GM19438 (cell line): ENCODE data around the gene KLF14.
"Not testable (repeated sequence)": the region's sequence is repeated elsewhere in the genome, so short reads cannot be mapped to it uniquely, and the experiment has no call there.

ENCODE experiments used
- ATAC-seq: cut with Tn5 transposase; IDR thresholded peaks from one replicate; pipeline ENCODE4 v1.9.1; 2021; ENCODE audit warnings: low read depth; ENCODE audit not compliant: unreplicated experiment

Gene KLF14

DNA sequence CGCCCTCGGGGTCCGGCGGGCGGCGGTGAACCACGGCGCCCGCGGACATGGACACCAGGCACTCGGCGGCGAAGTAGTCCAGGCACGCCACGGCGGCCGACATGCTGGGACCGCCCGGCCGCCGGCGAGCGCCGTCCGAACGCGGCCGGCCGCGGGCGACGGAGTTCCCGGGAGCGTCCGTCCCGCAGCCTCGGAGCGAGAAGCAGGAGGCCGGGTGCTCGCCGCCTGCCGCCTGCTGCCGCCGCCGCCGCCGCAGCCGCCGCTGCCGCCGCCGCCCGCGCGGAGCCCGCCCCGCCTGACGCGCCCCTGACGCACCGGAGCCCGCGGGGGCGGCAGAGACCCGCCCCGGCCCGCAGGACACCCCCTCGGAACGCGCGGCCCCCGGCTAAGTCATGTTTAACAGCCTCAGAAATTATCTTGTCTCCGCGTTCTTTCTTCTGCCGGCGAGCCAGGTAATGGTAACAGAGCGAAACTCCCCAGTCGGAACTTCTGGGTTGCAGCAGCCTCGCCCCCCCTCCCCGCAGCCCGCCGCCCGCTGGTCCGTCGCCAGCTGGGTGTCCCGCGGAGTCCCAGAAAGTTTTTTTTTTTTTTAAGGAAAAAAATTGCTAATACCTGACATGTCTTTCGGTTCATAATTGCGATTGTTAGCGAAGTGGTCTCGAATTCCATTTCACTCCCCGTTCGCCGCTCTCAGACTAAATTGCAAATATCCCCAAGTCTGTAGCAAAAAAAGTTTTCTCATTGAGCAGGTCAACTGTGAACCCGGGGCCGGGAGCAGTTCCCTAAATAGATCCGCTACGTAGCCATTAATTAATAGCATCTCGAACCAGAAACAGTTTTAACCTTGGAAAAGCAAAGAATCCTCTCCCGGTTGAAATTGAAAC is at the start of gene KLF14:
Gene KLF14 (minus strand): TSS at position 277 of the 884 bp plus-strand sequence. CDS start 174 bp downstream, at position 103.
- no peak for ATAC-seq

- ATAC-seq: no peak
These were observed 47.3 kb upstream of the KLF14 start for GRCh38 chr7:130781346-130781745.

- no peak for ATAC-seq
These were observed 43.4 kb upstream of the KLF14 start for GRCh38 chr7:130777426-130777825.

DNA sequence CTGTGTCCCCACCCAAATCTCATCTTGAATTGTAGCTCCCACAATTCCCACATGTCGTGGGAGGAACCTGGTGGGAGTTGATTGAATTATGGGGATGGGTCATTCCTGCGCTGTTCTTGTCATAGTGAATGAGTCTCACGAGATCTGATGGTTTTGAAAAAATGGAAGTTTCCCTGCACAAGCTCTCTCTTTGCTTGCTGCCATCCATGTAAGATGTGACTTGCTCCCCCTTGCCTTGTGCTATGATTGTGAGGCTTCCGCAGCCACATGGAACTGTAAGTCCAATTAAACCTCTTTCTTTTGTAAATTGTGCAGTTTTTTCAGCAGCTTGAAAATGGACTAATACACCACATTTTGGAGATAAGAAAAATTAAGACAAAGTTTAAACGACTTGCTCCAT is 38.4 kb upstream of the KLF14 start:
- ATAC-seq: not testable (repeated sequence)

GRCh38 chr7:130768854-130769253 is 34.8 kb upstream of the KLF14 start:
- ATAC-seq: no peak

DNA sequence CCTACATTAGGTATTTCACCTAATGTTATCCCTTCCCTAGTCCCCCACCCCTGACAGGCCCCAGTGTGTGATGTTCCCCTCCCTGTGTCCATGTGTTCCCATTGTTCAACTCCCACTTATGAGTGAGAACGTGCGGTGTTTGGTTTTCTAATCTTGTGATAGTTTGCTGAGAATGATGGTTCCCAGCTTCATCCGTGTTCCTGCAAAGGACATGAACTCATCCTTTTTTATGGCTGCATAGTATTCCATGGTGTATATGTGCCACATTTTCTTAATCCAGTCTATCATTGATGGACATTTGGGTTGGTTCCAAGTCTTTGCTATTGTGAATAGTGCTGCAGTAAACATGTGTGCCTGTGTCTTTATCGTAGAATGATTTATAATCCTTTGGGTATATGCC is 30.6 kb upstream of the KLF14 start:
- not testable (repeated sequence) for ATAC-seq

DNA sequence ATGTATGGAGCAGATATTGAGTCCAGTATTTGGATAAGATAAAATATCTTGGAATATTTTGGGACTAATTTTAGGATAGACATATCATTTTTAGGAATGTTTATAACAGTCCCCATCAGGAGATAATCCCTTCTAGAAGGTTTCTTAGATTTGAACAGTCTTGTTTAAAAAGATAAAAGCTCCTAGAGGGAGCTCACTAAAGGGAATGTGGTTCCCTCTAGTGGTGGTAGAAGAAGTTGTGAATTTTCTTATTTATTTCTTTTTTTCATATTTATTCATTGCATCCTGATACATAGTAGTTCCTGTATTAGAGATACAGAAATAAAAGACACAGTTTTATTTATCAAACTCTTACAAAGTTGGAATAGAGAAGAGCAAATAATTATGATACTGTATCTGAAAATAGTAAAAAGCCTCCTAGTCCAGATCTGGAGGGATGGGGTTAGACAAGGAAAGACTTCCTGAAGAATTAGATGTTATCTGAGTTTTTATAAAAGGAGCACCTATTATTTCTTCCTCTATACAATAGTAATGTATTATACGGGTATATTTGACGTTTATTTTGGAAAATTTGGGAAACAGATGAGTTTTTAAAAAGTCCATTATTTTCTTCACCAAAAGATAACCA is 24.5 kb upstream of the KLF14 start:
- ATAC-seq: no peak

DNA sequence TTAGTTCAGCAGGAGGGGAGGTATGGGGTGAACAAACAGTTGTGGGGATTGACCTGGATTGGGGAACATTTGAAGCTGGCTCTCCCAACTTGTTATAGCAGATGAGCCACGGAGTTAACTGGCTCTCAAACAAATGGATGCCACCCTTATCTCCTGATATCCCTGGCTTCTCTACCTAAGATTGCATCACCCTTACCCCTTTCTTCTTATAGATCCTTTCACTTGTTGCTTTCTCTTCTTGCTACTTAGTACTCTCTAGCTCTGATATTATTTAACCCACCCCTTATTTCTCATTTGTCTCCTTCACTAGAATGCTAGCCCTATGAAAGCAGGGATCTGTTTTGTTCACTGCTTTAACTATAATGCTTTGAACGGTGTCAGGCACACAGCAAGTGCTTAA is 22.3 kb upstream of the KLF14 start:
- no peak for ATAC-seq

DNA sequence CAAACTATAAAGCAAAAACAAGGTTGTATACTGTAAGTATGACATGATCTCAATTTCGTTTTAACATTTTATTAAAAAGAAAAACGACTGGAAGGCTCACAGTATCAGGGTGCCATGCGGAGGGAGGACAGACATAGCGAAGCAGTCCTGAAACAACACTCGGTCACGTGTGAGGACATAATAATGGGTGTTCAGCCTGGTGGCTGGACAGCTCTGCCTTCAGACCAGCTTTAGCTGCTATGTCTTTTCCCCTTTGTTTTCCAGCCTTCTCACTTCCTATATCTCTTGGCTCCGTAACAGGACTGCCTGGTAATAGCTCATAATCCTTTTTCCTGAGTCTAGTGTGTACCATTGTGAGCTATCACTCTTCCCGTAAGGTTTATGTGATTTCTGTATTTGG is 18.4 kb upstream of the KLF14 start:
- ATAC-seq: no peak

GRCh38 chr7:130750755-130751154 is 16.7 kb upstream of the KLF14 start:
- ATAC-seq: no peak

- ATAC-seq: no peak
These were observed 14.8 kb upstream of the KLF14 start for GRCh38 chr7:130748531-130749389.

DNA sequence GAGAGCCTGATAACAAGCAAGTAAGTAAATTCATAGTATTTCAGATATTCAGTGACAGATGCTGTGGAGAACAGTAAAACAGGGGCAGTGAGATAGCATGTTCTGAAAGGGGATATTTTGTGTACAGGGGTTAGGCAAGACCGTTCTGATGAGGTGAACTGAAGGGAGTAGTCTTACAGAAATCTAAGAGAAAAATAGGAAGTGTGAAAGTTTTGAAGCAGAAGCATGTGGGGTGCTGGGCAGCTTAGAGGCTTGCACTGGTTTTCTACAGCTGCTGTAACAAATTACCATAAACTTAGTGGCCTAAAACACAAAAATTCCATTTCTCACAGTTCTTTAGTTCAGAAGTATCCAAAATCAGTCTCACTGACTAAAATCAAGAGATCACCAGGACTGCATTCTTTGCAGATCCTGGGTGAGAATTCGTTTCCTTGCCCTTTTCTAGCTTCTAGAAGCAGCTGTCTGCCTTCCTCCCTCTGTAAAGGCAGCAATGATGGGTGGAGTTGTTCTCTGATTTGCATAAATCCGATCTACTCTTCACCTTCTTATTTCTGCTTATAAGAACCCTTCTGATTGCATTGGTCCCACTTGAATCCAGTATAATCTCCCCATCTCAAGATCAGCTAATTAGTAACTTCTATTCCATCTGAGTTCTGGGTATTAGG is 7.5 kb upstream of the KLF14 start:
- no peak for ATAC-seq

- no peak for ATAC-seq
These were observed 6.6 kb upstream of the KLF14 start for GRCh38 chr7:130740606-130741005.

DNA sequence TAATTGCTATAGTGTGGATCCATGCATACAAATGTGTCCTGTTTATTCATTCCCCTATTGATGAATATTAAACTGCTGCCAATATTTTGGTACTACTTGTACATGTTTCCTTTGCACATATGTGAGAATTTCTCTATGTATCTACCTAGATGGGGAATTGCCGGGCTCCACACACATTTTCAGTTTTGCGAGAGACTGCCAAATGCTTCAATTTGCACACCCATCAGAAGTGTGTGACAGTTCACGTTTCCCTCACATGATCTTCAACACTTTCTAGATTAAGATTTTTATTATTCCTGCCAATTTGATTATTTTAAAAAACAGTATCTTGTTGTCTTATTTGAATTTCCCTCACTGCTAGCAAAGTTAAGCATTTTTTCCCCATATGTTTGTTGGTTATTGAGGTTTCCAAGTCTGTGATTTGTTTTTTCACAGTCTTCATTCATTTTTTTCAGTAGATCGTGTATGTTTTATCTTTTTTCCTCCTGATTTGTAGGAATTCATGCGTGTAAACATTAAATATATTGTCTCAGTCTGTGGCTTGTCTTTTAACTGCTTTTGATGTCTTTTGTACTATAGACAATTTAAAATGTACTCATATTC is 2.4 kb upstream of the KLF14 start:
- ATAC-seq: no peak

DNA sequence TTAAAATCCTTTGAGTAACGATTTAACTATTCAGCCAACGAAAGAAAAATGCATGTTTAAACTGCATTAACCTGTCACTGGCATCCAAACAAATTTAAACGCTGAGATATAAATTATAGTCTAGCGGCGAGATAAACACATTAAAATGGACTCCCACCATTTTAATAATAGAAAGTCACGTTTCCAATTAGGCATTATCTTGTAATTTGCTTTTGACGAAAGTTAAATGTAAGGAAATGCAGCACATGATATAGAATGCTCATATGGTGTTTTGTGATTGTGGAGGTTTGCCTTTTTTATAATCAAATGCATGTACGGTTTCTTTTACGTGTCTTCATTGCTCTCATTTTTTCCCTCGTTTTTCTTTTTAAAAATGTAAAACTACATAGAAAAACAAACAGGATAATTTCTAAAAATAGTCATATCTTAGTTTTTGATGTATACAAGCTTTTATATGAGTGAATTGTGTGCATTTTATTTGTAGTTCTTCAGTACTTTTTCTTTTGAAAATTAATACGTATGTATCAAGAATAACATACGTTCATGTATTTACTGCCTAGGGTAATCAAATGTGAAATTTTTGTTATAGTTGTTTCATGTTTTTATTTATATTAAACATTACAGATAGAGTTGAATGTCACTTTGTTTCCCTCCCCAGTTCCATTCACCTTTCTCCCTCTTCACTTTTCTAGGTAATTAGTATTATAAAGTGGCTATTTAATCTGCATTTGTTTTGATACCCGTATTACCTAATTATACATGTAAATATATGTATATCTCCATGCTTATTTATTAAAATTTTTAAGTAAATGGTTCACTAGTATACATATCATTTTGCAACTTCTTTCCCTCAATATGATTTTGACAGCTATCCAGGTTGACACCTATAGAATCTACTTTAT is 1.1 kb upstream of the KLF14 start:
- no peak for ATAC-seq

- no peak for ATAC-seq
These were observed 752 bp downstream of the KLF14 start for GRCh38 chr7:130732980-130733930.

DNA sequence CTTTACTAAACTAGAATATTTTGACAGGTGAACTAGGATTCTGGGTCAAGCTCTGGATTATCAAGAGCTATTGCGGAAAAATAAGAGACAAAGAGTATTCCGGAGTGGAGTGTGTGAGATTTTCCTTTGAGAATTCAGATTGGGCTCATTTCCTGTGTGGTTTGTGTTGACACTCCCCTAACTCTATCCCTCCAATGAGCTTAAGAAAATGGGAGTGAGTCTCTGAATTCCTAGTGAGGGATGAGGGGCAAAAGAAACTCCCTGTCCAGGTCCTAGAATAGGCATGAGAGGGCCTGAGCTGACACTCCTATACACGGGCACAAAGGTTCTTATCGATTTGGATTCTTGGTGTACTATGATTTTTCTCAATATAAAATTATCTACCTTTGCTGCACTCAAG is 10.2 kb downstream of the KLF14 start:
- ATAC-seq: no peak
